Smooth muscle cell (in vitro differentiated cells): ENCODE data around the gene DUSP18. TPM values are rescaled to one million over a fixed set of nuclear protein-coding genes. Genes with fewer than 3 reads are reported as not detected.

ENCODE experiments used
- DNase-seq: peaks from one replicate; lab custom pipeline; 2025; ENCODE audit not compliant: unreplicated experiment; lab: John Stamatoyannopoulos, UW
- H2AFZ ChIP-seq: fragments of 200-600 bp; sonication (generic); 2 replicates; pipeline ENCODE4 v1.6.0; 2016; ENCODE audit warnings: antibody characterized with exemption, low read depth, mild to moderate bottlenecking
- H3F3A ChIP-seq: fragments of 200-600 bp; sonication (generic); 2 replicates; pipeline ENCODE4 v1.6.0; 2017; ENCODE audit warnings: antibody characterized with exemption, low read depth
- H3K27ac ChIP-seq: fragments of 200-600 bp; sonication (generic); 2 replicates; pipeline ENCODE4 v1.5.1; 2016; ENCODE audit warnings: low read depth, mild to moderate bottlenecking
- H3K27me3 ChIP-seq: fragments of 200-600 bp; sonication (generic); 2 replicates; pipeline ENCODE4 v1.6.1; 2016; ENCODE audit warnings: low read depth, mild to moderate bottlenecking
- H3K36me3 ChIP-seq: fragments of 200-600 bp; sonication (generic); 2 replicates; pipeline ENCODE4 v1.5.1; 2016; ENCODE audit warnings: low read depth
- H3K4me1 ChIP-seq: fragments of 200-600 bp; sonication (generic); 2 replicates; pipeline ENCODE4 v1.5.1; 2016; ENCODE audit warnings: low read depth
- H3K4me2 ChIP-seq: fragments of 200-600 bp; sonication (generic); 2 replicates; pipeline ENCODE4 v1.6.0; 2016; ENCODE audit warnings: mild to moderate bottlenecking
- H3K4me3 ChIP-seq: fragments of 200-600 bp; sonication (generic); 2 replicates; pipeline ENCODE4 v1.5.1; 2016; ENCODE audit warnings: mild to moderate bottlenecking
- H3K79me2 ChIP-seq: fragments of 200-600 bp; sonication (generic); 2 replicates; pipeline ENCODE4 v1.6.0; 2016; ENCODE audit warnings: low read depth, mild to moderate bottlenecking
- H3K9ac ChIP-seq: fragments of 200-600 bp; sonication (generic); 2 replicates; pipeline ENCODE4 v1.6.0; 2016; ENCODE audit warnings: low read depth
- H3K9me3 ChIP-seq: fragments of 200-600 bp; sonication (generic); replicated peaks from 2 replicates; pipeline ENCODE4 v1.5.1; 2016; ENCODE audit warnings: low read depth
- H4K20me1 ChIP-seq: fragments of 200-600 bp; sonication (generic); 2 replicates; pipeline ENCODE4 v1.6.0; 2016; ENCODE audit warnings: low read depth
- WGBS: methylation state at CpG from one replicate; pipeline ENCODE4 v1.1.7; 2016; ENCODE audit warnings: low lambda C conversion rate; 5-methylcytosine and 5-hydroxymethylcytosine counted together
- polyA plus RNA-seq: library from polyadenylated mRNA; unstranded; fragments of >200 nt; fragmentation: Nextera tagmentation; extraction: Ambion mirVana; gene quantifications from 2 replicates; pipeline ENCODE4 v1.2.1, GENCODE V29; 2016
- total RNA-seq: library from RNA; depleted of rRNA; stranded (reverse); fragments of >200 nt; gene quantifications from 2 replicates; pipeline ENCODE4 v1.2.3, GENCODE V29; 2014
- TF ChIP-seq, protein P1 (sequence below): fragments of 200-600 bp; sonication (generic); IDR thresholded peaks from 2 replicates; pipeline ENCODE4 v1.5.1; 2017; ENCODE audit warnings: borderline replicate concordance, mild to moderate bottlenecking, antibody characterized with exemption; ENCODE audit not compliant: insufficient read depth, poor library complexity, severe bottlenecking

DUSP18 gene
- total and polyA plus RNA-seq, 2 experiments from 2014 or later, result 8.1 to 8.9 TPM

DNA sequence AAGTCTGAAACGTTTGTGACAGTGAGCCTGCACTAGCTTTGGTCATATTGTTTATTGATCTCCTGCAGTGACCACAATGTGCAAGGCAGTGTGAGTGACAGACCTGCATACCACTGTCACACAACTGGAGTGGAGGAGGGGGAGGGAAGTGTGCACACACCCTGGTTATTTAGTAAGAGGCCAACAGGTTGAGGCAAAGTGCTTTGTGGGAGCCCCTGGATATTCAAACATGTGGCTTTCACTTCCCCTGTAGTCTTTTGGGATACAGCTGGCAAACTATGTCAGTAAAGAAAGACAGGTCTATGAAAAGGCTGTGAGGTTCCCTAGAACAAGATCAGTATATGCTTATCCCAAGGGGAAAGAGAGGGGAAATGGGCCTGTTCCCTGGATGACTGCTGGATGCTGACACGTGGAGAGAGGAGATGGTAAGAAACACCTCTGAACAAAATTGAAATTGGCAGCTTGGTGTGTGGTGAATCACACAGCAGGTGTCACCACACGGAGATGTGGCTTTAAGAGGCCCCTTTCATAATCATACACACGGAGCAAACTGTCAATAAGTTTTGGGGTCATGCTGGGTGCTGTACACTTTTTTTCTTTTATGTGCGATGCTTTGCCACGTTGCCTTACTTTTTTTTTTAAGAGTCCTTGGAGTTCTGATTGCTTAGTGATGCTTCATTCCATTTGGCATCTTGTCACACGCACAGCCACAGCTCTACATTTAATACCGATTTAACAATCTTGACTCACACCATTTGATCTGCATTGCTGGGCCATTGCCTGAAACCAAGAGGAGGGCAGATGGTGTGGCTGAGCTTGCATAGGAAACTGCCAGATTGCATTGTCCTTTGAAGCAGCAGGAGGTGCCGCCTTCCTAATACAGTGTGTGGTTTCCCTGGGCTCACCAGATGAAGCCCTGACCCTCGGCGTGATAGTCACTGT lies 38.3 kb upstream of the DUSP18 start:
- H3K4me2 ChIP-seq, result no peak overlapping the region
- no peaks in the 10 kb centered on the region for H3K4me1 ChIP-seq
- H2AFZ ChIP-seq, result no peak overlapping the region

GRCh38 chr22:30704978-30705377 lies 37.3 kb upstream of the DUSP18 start:
- TF ChIP-seq, protein P1, sequence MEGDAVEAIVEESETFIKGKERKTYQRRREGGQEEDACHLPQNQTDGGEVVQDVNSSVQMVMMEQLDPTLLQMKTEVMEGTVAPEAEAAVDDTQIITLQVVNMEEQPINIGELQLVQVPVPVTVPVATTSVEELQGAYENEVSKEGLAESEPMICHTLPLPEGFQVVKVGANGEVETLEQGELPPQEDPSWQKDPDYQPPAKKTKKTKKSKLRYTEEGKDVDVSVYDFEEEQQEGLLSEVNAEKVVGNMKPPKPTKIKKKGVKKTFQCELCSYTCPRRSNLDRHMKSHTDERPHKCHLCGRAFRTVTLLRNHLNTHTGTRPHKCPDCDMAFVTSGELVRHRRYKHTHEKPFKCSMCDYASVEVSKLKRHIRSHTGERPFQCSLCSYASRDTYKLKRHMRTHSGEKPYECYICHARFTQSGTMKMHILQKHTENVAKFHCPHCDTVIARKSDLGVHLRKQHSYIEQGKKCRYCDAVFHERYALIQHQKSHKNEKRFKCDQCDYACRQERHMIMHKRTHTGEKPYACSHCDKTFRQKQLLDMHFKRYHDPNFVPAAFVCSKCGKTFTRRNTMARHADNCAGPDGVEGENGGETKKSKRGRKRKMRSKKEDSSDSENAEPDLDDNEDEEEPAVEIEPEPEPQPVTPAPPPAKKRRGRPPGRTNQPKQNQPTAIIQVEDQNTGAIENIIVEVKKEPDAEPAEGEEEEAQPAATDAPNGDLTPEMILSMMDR, result no peak

More for the DNA sequence above, 38.3 kb upstream of the DUSP18 start:
- no peaks in the 10 kb centered on the region for H3K36me3 ChIP-seq
- no peak overlapping the region for H3K9ac ChIP-seq
- TF ChIP-seq, protein P1, result no peak
- H3K27ac ChIP-seq, result no peak overlapping the region
- WGBS, result 71% methylated on average over 11 of the region's 11 CpGs
- no peaks in the 10 kb centered on the region for H3K9me3 ChIP-seq
- H3K79me2 ChIP-seq, result no peaks in the 10 kb centered on the region
- DNase-seq, result no peak
- no peaks in the 10 kb centered on the region for H4K20me1 ChIP-seq
- no peak overlapping the region for H3K4me3 ChIP-seq
- no peaks in the 10 kb centered on the region for H3K27me3 ChIP-seq
- no peaks in the 10 kb centered on the region for H3F3A ChIP-seq

GRCh38 chr22:30702856-30703255 lies 35.2 kb upstream of the DUSP18 start:
- no peak overlapping the region for H3K9ac ChIP-seq
- WGBS, result 93% methylated on average over 1 of the region's 1 CpG
- TF ChIP-seq, protein P1, result no peak
- H3K27me3 ChIP-seq, result no peaks in the 10 kb centered on the region
- no peaks in the 10 kb centered on the region for H3K9me3 ChIP-seq
- H3K27ac ChIP-seq, result no peak overlapping the region
- no peak overlapping the region for H3K4me2 ChIP-seq
- no peaks in the 10 kb centered on the region for H3K79me2 ChIP-seq
- no peak for DNase-seq
- no peak overlapping the region for H2AFZ ChIP-seq
- no peaks in the 10 kb centered on the region for H3K4me1 ChIP-seq
- no peak overlapping the region for H3K4me3 ChIP-seq
- no peaks in the 10 kb centered on the region for H4K20me1 ChIP-seq
- H3F3A ChIP-seq, result no peaks in the 10 kb centered on the region
- no peaks in the 10 kb centered on the region for H3K36me3 ChIP-seq

More at GRCh38 chr22:30704978-30705377, 37.3 kb upstream of the DUSP18 start:
- Histone ChIP-seq H3K79me2 (no peaks in the 10 kb centered on the region), H3F3A (no peaks in the 10 kb centered on the region), H3K4me3 (no peak overlapping the region), H3K4me1 (no peaks in the 10 kb centered on the region), H2AFZ (no peak overlapping the region), H3K36me3 (no peaks in the 10 kb centered on the region), H3K9me3 (no peaks in the 10 kb centered on the region), H3K9ac (no peak overlapping the region), H3K4me2 (no peak overlapping the region), H3K27ac (no peak overlapping the region), H4K20me1 (no peaks in the 10 kb centered on the region), H3K27me3 (no peaks in the 10 kb centered on the region)
- 93% methylated on average over 5 of the region's 5 CpGs for WGBS
- no peak for DNase-seq
